GM12878 (cell line): Measurements from ENCODE around the gene ROBO1. TPM values are rescaled to one million over a fixed set of nuclear protein-coding genes. Genes with fewer than 3 reads are reported as not detected.

Experiments used
- BRCA1 ChIP-seq: IDR thresholded peaks from 2 replicates; pipeline ENCODE4 v1.6.1; 2011; ENCODE audit warnings: low read depth, low read length, improper control_type of control experiment
- CEBPZ ChIP-seq: fragments of 150-350 bp; IDR thresholded peaks from 2 replicates; pipeline ENCODE4 v1.6.1; 2016; ENCODE audit warnings: low read depth, low read length
- FOXK2 ChIP-seq: fragments of 450-650 bp; IDR thresholded peaks from 2 replicates; pipeline ENCODE4 v1.6.1; 2017; ENCODE audit warnings: mild to moderate bottlenecking, moderate library complexity
- IRF3 ChIP-seq: fragments of 450-650 bp; IDR thresholded peaks from 2 replicates; pipeline ENCODE4 v1.6.1; 2014; ENCODE audit warnings: mild to moderate bottlenecking
- LARP7 ChIP-seq: fragments of 450-650 bp; IDR thresholded peaks from 2 replicates; pipeline ENCODE4 v1.6.1; 2017; ENCODE audit warnings: mild to moderate bottlenecking
- MYB ChIP-seq: fragments of 150-350 bp; IDR thresholded peaks from 2 replicates; pipeline ENCODE4 v1.6.1; 2014; ENCODE audit warnings: mild to moderate bottlenecking, low read depth, low read length, borderline replicate concordance
- NFIC ChIP-seq: IDR thresholded peaks from 2 replicates; pipeline ENCODE4 v1.6.1; 2012; ENCODE audit warnings: low read depth, mild to moderate bottlenecking, inconsistent platforms, low read length, moderate library complexity
- NKRF ChIP-seq: fragments of 450-650 bp; conservative IDR thresholded peaks from 2 replicates; pipeline ENCODE4 v1.6.1; 2017; ENCODE audit warnings: mild to moderate bottlenecking, moderate library complexity
- PML ChIP-seq: IDR thresholded peaks from 2 replicates; pipeline ENCODE4 v1.6.1; 2012; ENCODE audit warnings: low read length, inconsistent platforms
- POLR2AphosphoS2 ChIP-seq: IDR thresholded peaks from 2 replicates; pipeline ENCODE4 v1.6.1; 2011; ENCODE audit warnings: low read depth, mild to moderate bottlenecking, low read length, improper control_type of control experiment, moderate library complexity
- RFX5 ChIP-seq: IDR thresholded peaks from 2 replicates; pipeline ENCODE4 v1.6.1; 2011; ENCODE audit warnings: low read depth, low read length, improper control_type of control experiment
- SMAD5 ChIP-seq: IDR thresholded peaks from 2 replicates; pipeline ENCODE4 v1.6.1; 2016; ENCODE audit warnings: antibody characterized with exemption, low read depth
- USF1 ChIP-seq: IDR thresholded peaks from 2 replicates; pipeline ENCODE4 v1.6.1; 2011; ENCODE audit warnings: borderline replicate concordance, low read depth, mild to moderate bottlenecking, moderate library complexity, mixed read lengths, low read length; ENCODE audit not compliant: insufficient read depth; ENCODE audit errors: extremely low read length
- ZBTB33 ChIP-seq: fragments of 450-650 bp; IDR thresholded peaks from 2 replicates; pipeline ENCODE4 v1.6.1; 2017; ENCODE audit warnings: mild to moderate bottlenecking
- ZBTB40 ChIP-seq: fragments of 450-650 bp; IDR thresholded peaks from 2 replicates; pipeline ENCODE4 v1.6.1; 2016; ENCODE audit warnings: mild to moderate bottlenecking, moderate library complexity, borderline replicate concordance
- ZNF207 ChIP-seq: fragments of 450-650 bp; IDR thresholded peaks from 2 replicates; pipeline ENCODE4 v1.6.1; 2014; ENCODE audit warnings: antibody characterized with exemption, mild to moderate bottlenecking, borderline replicate concordance
- polyA plus RNA-seq, 11 experiments: library from polyadenylated mRNA; depleted of rRNA in 4 of 11; unstranded in 6 of 11; stranded (reverse) in 5 of 11; fragments of >200 nt; fragmentation: Nextera tagmentation in 4 of 11; fragmentation: Illumina TruSeq in 1 of 11; extraction: Ambion mirVana in 4 of 11; extraction: Trizol in 1 of 11; gene quantifications; 1 replicate in 1 of 11; 2 replicates in 10 of 11; pipeline versions ENCODE4 v1.2.1 to v1.2.3, GENCODE V29; 2011 to 2016; ENCODE audit warnings: inconsistent platforms in 2 of 11, missing spikeins in 2 of 11, low read depth in 1 of 11
- total RNA-seq, 4 experiments: library from RNA; depleted of rRNA in 3 of 4; stranded (reverse); fragments of >200 nt in 3 of 4; fragmentation: Illumina TruSeq in 1 of 4; extraction: Trizol in 1 of 4; gene quantifications; 2 replicates each; pipeline versions ENCODE4 v1.2.1 to v1.2.3, GENCODE V29; 2013 to 2021

Gene ROBO1
- total and polyA plus RNA-seq, 10 of the 15 experiments (the other 5 are each of a cell fraction or from before 2014, with no cell fraction given): 0.29 to 46.5 (median 1.2) TPM

- TF ChIP-seq ZNF207 (no peak), IRF3 (no peak), USF1 (no peak), FOXK2 (no peak), CEBPZ (no peak), ZBTB33 (no peak), MYB (no peak), POLR2AphosphoS2 (no peak), PML (no peak), BRCA1 (no peak), SMAD5 (no peak), ZBTB40 (no peak), NKRF (no peak), RFX5 (no peak), LARP7 (no peak), NFIC (no peak)
Observed at GRCh38 chr3:78633626-78634025, 1134.2 kb downstream of the ROBO1 start (continued).
